Measurements from ENCODE around the gene ALX4. TPM values are rescaled to one million over a fixed set of nuclear protein-coding genes. Genes with fewer than 3 reads are reported as not detected.

ALX4 gene
- polyA plus RNA-seq, 1 of the 3 experiments (the other 2 are of a cell fraction): under 0.01 TPM

- H3K9ac ChIP-seq: no peak overlapping the region
- peak; percentile 91 for TF ChIP-seq SMC3 (IDR thresholded peaks at IDR 0.05; ENCODE audit: low read depth, low read length)
- no peak for TF ChIP-seq GATA2 (CRISPR knock-in tag; IDR thresholded peaks at IDR 0.05)
- TF ChIP-seq CTCF (IDR thresholded peaks at IDR 0.05): peak; percentile 93
- TF ChIP-seq RAD21 (IDR thresholded peaks at IDR 0.05; ENCODE audit: low read length): peak; percentile 93
- no peak for TF ChIP-seq FOXM1 (IDR thresholded peaks at IDR 0.05; ENCODE audit: low read depth)
- ChIA-PET CTCF (interaction anchor here (0.6 to 9.2 kb wide), 72 partner anchors 9 to 741 kb away, joined by 3 to 148 read pairs (median 4); partner anchors contain the start of genes ALX4 and EXT2), POLR2A (no interaction called here)
- H3K79me2 ChIP-seq (ENCODE audit: insufficient read depth): no peaks in the 10 kb centered on the region
- no peaks in the 10 kb centered on the region for H3K27me3 ChIP-seq (ENCODE audit: insufficient read depth)
- H4K20me1 ChIP-seq (ENCODE audit: insufficient read depth): no peaks in the 10 kb centered on the region
- H3K4me1 ChIP-seq (ENCODE audit: control insufficient read depth in 1 of 2, insufficient read depth in 2 of 2, low read depth in 1 of 2, low read length in 1 of 2): peaks cover 0 to 6% of the 10 kb centered on the region in 2 experiments; a peak in 2 of 4 replicates
- no peaks in the 10 kb centered on the region for H3K9me3 ChIP-seq
- H3K4me2 ChIP-seq: no peak overlapping the region
- H2AFZ ChIP-seq (ENCODE audit: low read depth): 0 out of 2 replicates have a peak overlapping the region, but pooled peaks have one; percentile 50
- 90% methylated on average over 8 of the region's 10 CpGs for WGBS (ENCODE audit: low lambda C conversion rate)
- no peak overlapping the region; a peak in 1 of 4 replicates for H3K27ac ChIP-seq (ENCODE audit: low read depth in 2 of 2, low read length in 1 of 2)
- H3K36me3 ChIP-seq (replicated peaks in 1 of 2; ENCODE audit: control insufficient read depth in 1 of 2, insufficient read depth in 2 of 2, low read length in 1 of 2): no peaks in the 10 kb centered on the region
- H3K4me3 ChIP-seq (ENCODE audit: low read depth in 2 of 2, low read length in 1 of 2): no peak overlapping the region
- H3F3A ChIP-seq (replicated peaks; ENCODE audit: insufficient read depth): no peaks in the 10 kb centered on the region
- peak; percentile 86 for DNase-seq
- H3K9me2 ChIP-seq: no peaks in the 10 kb centered on the region
Measured at GRCh38 chr11:44286268-44286880, 23.6 kb downstream of the ALX4 start.

- Histone ChIP-seq H3K9me3 (no peaks in the 10 kb centered on the region), H3K9me2 (no peaks in the 10 kb centered on the region), H4K20me1 (ENCODE audit: insufficient read depth) (no peaks in the 10 kb centered on the region), H3K79me2 (ENCODE audit: insufficient read depth) (no peaks in the 10 kb centered on the region), H3K27ac (ENCODE audit: low read depth in 2 of 2, low read length in 1 of 2) (peak overlapping the region in 1 of 2 experiments; percentile 3; a peak in 1 of 4 replicates), H3K27me3 (ENCODE audit: insufficient read depth) (no peaks in the 10 kb centered on the region), H3K9ac (no peak overlapping the region), H3K4me3 (ENCODE audit: low read depth in 2 of 2, low read length in 1 of 2) (no peak overlapping the region), H3K4me2 (no peak overlapping the region), H2AFZ (ENCODE audit: low read depth) (0 out of 2 replicates have a peak overlapping the region, but pooled peaks have one; percentile 50), H3K36me3 (replicated peaks in 1 of 2; ENCODE audit: control insufficient read depth in 1 of 2, insufficient read depth in 2 of 2, low read length in 1 of 2) (no peaks in the 10 kb centered on the region), H3K4me1 (ENCODE audit: control insufficient read depth in 1 of 2, insufficient read depth in 2 of 2, low read depth in 1 of 2, low read length in 1 of 2) (peaks cover 0 to 6% of the 10 kb centered on the region in 2 experiments; a peak in 2 of 4 replicates), H3F3A (replicated peaks; ENCODE audit: insufficient read depth) (no peaks in the 10 kb centered on the region)
- DNase-seq: no peak
- TF ChIP-seq RCOR1 (IDR thresholded peaks at IDR 0.05; ENCODE audit: low read length) (no peak), TAF1 (IDR thresholded peaks at IDR 0.05; ENCODE audit: borderline replicate concordance, low read depth, low read length) (no peak), TEAD4 (IDR thresholded peaks at IDR 0.05; ENCODE audit: borderline replicate concordance, insufficient read depth) (no peak), TCF12 (IDR thresholded peaks at IDR 0.05) (no peak), EZH2phosphoT487 (IDR thresholded peaks at IDR 0.05; ENCODE audit: borderline replicate concordance, low read depth) (no peak), RXRA (IDR thresholded peaks at IDR 0.05; ENCODE audit: borderline replicate concordance, low read depth) (no peak), USF1 (IDR thresholded peaks at IDR 0.05; ENCODE audit: borderline replicate concordance, low read depth) (no peak), JUND (IDR thresholded peaks at IDR 0.05) (no peak), CHD2 (IDR thresholded peaks at IDR 0.05; ENCODE audit: low read length, partially characterized antibody) (no peak), REST (IDR thresholded peaks at IDR 0.05; ENCODE audit: low read depth, low read length) (no peak), EP300 (IDR thresholded peaks at IDR 0.05; ENCODE audit: borderline replicate concordance in 1 of 2, low read depth in 1 of 2, low read length in 1 of 2) (no peak), FOXJ3 (CRISPR knock-in tag; IDR thresholded peaks at IDR 0.05) (no peak), GABPA (IDR thresholded peaks at IDR 0.05; ENCODE audit: low read depth) (no peak), MAX (IDR thresholded peaks at IDR 0.05; ENCODE audit: low read depth) (no peak), ELF1 (IDR thresholded peaks at IDR 0.05) (no peak)
- CTCF ChIA-PET: interaction anchor here (0.6 to 9.2 kb wide), 59 partner anchors 9 to 742 kb away, joined by 3 to 148 read pairs (median 5); partner anchors contain the start of genes ALX4 and EXT2
- 75% methylated on average over 2 of the region's 2 CpGs for WGBS (ENCODE audit: low lambda C conversion rate)
- POLR2A ChIA-PET: no interaction called here
Measured at GRCh38 chr11:44285756-44286155, 24.2 kb downstream of the ALX4 start.

Measured in SK-N-SH (cell line).